Inflammatory macrophage treated with lipopolysaccharide for 4 hours (primary cell): ENCODE data around the gene ERGIC3.
"Not testable (repeated sequence)": the region's sequence is repeated elsewhere in the genome, so short reads cannot be mapped to it uniquely, and the experiment has no call there.

Experiments
- DNase-seq: peaks from one replicate; pipeline ENCODE4 v3.0.0-alpha.2; 2020

ERGIC3 gene

DNA sequence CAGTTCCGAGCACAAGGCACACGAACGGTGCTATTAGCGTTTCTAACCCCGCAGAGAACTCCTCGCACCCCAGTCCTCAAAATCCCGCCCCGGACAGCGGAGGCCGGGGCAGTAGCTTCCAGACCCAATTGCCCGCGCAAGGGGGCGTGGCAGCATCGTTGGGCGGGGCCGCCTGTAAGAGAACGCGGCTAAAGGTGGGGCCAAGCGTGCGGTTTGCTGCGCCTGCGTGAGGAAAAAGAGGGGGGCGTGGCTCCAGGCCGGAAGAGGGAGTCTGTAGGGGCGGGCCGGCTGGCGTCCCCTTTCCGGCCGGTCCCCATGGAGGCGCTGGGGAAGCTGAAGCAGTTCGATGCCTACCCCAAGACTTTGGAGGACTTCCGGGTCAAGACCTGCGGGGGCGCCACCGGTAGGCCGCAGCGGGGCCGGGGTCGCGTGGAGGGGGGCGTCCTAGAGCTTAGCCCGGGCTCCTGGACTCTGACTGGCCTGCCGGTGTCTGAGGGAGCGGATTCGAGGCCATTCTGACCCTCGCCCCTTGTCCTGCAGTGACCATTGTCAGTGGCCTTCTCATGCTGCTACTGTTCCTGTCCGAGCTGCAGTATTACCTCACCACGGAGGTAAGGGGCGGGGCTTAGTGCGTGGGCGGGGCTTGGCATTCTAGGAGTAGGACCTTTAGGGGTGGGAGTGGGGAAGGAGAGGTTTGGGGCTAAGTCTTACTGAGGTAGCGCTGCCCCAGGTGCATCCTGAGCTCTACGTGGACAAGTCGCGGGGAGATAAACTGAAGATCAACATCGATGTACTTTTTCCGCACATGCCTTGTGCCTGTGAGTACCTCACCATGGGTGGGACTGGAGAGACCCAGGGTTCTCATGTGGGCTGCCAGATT lies at the start of gene ERGIC3:
ERGIC3 (plus strand) TSS at position 296 of the 880 bp plus-strand sequence; CDS start at position 316, 20 bp downstream.
- DNase-seq: peak; percentile 97

DNA sequence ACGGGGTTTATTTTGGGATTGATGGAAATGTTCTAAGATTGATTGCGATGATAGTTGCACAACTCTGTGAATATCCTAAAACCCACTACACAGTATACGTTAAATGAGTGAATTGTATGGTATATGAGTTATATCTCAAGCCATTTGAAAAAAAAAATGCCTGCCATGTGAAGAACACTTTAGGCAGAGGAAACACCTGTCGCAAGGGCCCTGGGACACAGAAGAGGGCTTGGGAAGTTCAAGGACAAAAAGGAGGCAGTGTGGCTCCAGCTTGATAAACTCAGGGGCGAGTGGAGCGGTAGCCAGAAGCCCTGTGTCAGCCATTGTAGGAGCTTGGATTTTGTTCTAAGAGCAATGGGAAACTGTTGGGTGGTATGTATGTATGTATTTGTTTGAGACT lies 49.5 kb upstream of the ERGIC3 start:
- no peak for DNase-seq

DNA sequence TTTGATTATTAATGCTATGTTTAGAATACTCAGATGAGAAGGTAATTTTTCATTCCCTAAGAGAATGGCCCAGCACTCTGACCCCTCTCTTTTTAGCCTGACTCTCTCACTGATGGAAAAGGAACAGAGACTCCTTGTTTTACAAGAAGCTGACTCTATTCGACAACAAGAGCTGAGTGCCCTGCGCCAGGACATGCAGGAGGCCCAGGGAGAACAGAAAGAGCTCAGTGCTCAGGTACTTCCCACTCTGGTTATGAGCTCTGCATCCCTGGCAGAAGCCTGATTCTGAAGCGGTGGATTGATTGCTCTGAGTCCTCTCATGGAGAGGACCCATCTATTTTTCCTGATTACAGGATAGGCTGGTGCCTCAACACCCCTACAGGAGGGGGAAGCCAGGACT lies 45.4 kb upstream of the ERGIC3 start:
- no peak for DNase-seq

DNA sequence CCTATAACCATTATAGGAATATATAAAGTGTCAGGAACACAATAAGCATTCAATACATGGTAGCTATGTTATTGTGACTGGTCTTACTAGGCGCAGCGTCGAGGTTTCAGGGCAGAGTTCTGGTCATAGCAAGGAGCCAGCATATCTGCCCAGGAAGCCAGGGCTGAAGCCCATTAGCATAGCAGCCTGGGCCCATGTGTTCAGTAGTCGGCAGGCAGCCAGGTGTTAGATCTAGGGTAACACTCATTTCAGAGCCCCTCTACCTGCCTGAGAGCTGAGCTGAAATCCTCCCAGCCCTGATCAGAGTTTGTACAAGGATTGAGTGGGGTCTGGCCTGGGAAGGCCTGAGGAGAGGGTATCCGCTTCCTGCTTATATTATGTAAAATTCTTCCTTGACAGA lies 44.6 kb upstream of the ERGIC3 start:
- no peak for DNase-seq

DNA sequence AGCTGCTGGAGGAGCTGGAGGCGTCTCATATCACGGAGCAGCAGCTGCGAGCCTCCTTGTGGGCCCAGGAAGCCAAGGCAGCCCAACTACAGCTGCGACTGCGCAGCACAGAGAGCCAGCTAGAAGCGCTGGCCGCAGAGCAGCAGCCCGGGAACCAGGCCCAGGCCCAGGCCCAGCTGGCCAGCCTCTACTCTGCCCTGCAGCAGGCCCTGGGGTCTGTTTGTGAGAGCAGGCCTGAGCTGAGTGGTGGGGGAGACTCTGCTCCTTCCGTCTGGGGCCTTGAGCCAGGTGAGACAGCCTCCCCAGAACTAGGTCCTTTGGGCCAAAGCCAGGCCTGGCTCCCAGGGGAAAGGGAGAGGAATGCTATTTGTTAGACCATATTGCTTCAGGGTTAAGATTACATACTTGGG lies 44.1 kb upstream of the ERGIC3 start:
- DNase-seq: no peak

DNA sequence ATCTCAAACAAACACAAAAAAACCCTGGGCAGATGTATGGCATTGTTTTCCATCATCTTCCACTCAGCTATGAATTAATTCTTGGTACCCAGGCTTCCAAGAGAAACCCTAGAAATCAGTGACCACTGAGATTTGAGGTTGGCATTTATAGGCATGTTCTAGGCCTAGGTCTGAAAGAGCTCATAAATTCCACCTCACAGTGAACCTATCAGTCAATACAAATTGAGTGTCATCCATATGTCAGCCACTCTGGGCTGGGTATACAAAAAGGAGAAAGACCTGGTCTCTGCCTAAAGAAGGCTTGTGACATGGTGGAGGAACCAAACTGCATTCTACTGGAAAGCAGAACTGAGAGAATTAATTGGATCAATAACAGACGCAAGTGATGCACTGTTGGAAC lies 42.6 kb upstream of the ERGIC3 start:
- no peak for DNase-seq

DNA sequence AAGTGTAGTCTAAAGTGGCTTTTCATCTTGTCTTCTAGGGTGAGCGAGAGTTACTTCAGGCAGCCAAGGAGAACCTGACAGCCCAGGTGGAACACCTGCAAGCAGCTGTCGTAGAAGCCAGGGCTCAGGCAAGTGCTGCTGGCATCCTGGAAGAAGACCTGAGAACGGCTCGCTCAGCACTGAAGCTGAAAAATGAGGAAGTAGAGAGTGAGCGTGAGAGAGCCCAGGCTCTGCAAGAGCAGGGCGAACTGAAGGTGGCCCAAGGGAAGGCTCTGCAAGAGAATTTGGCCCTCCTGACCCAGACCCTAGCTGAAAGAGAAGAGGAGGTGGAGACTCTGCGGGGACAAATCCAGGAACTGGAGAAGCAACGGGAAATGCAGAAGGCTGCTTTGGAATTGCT lies 39.5 kb upstream of the ERGIC3 start:
- peak; percentile 24 for DNase-seq

DNA sequence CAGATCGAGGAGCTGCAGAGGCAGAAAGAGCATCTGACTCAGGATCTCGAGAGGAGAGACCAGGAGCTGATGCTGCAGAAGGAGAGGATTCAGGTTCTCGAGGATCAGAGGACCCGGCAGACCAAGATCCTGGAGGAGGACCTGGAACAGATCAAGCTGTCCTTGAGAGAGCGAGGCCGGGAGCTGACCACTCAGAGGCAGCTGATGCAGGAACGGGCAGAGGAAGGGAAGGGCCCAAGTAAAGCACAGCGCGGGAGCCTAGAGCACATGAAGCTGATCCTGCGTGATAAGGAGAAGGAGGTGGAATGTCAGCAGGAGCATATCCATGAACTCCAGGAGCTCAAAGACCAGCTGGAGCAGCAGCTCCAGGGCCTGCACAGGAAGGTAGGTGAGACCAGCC lies 38.6 kb upstream of the ERGIC3 start:
- DNase-seq: no peak

DNA sequence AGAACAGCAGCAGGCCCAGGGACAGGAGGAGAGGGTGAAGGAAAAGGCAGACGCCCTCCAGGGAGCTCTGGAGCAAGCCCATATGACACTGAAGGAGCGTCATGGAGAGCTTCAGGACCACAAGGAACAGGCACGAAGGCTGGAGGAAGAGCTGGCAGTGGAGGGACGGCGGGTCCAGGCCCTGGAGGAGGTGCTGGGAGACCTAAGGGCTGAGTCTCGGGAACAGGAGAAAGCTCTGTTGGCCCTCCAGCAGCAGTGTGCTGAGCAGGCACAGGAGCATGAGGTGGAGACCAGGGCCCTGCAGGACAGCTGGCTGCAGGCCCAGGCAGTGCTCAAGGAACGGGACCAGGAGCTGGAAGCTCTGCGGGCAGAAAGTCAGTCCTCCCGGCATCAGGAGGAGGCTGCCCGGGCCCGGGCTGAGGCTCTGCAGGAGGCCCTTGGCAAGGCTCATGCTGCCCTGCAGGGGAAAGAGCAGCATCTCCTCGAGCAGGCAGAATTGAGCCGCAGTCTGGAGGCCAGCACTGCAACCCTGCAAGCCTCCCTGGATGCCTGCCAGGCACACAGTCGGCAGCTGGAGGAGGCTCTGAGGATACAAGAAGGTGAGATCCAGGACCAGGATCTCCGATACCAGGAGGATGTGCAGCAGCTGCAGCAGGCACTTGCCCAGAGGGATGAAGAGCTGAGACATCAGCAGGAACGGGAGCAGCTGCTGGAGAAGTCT lies 37.9 kb upstream of the ERGIC3 start:
- DNase-seq: no peak

DNA sequence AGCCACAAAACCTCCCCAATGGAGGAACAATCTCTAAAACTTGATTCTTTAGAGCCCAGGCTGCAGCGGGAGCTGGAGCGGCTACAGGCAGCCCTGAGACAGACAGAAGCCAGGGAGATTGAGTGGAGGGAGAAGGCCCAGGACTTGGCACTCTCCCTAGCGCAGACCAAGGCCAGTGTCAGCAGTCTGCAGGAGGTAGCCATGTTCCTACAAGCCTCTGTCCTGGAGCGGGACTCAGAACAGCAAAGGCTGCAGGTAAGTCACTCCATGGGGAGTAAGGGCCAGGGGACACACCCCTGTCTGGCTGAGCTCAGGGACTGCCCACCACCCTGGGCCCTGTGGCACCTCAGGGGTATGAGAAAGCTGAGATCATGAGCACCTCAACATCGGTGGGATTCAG lies 37.1 kb upstream of the ERGIC3 start:
- DNase-seq: no peak

DNA sequence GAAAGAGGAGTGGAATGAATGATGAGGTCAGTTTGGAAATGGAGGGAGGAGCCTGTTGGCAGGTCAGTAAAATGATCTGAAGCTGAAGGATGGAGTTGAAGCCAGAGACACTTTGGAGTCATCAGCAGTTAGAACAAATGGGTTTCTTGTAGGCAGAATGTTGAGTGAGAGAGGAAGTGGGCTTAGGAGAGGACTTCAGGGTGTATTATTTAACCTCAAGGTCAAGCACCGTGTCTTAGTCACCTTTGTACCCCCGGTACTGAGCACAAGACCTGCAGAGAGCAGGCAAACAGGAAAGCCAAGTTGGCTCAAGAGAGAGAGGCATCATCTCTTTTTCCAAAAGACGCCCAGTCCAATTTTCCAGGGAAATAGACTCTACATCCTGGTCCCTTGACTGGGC lies 35.7 kb upstream of the ERGIC3 start:
- DNase-seq: no peak

DNA sequence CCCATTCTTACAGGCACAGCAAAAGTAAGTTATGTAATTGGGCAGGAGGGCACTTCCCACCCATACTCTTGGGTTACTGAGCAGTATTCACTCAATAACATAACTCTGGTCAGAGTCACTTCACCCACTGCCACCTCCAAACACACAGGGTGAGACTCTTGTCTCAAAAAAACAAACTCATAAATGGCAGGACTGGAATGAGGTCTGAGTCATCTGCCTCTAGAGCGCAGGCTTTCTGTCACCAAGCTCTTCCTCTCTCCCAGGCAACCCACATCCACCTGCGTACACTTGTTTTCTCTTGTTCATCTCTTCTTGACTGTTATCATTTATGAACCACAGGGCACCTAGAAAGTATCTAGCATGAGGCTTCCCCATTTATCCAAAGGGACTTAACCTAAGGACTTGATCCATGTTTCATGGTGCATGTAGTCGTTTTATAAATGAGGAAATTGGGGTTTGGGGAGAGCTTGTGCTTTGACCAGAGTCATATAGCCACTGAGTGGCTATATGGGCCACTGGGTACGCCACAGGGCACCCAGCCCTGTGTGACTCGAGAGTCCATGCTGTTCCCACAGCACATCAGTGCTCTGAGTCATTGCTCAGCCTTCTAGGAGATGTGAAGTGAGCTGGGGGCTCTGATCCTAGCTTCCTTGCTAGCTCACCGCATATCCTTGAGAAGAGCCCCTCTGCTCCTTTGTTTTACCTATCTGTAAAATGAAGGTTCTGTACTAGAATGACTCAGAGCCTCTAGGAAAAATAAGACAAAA lies 34.8 kb upstream of the ERGIC3 start:
- no peak for DNase-seq

DNA sequence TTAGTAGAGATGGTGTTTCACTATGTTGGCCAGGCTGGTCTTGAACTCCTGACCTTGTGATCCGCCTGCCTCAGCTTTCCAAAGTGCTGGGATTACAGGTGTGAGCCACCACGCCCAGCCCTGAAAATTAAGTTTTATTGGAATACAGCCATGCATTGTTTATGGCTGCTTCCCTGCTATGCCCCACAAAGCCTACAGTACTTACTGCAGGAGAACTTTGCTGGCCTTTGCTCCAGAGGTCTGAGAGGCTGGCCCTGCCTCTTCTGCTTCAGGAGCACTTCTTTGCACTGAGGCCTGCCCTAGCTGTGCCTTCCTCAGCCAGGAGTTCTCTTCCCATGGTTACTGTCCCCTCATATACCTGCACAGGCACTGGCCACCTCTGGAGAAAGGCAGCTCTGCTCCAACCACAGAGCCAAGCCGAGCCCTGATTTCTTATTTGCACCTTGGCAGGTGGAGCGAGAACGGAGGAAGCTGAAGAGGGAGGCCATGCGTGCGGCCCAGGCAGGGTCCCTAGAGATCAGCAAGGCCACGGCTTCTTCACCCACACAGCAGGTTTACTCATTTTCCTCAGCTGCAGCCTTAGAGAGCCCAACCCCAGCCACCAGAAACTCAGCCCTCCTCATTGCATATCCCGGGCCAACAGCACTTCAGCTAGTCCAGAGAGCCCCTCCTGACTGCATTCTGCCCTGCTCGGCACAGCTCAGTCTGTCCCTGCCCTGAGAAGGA lies 33.2 kb upstream of the ERGIC3 start:
- DNase-seq: no peak

DNA sequence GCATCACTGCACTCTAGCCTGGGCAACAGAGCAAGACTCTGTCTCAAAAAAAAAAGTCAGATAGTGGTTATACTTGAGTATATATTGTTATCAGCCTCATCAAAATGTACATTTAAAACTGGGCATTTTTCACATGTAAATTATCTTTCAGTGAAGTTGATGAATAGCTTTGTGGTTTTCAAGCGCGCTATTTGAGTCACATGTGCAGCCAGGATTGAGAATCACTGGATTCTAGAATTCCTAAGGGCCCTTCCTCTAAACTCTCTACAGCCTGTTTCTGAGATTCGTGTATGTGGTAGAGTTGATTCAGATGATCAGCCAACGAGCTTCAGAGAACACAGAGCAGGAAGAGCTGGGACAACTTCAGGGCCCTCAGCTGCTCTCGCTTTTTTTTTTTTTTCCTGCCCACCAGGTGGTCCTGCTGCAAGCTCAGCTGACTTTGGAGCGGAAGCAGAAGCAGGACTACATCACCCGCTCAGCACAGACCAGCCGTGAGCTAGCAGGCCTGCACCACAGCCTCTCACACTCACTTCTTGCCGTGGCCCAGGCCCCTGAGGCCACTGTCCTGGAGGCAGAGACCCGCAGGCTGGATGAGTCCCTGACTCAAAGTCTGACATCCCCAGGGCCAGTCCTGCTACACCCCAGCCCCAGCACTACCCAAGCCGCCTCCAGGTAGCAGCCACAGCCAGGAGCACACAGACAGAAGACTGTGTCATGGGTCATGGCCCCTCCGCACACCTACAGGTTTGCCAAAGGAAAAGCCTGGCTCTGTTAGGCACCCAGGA lies 30.7 kb upstream of the ERGIC3 start:
- no peak for DNase-seq

DNA sequence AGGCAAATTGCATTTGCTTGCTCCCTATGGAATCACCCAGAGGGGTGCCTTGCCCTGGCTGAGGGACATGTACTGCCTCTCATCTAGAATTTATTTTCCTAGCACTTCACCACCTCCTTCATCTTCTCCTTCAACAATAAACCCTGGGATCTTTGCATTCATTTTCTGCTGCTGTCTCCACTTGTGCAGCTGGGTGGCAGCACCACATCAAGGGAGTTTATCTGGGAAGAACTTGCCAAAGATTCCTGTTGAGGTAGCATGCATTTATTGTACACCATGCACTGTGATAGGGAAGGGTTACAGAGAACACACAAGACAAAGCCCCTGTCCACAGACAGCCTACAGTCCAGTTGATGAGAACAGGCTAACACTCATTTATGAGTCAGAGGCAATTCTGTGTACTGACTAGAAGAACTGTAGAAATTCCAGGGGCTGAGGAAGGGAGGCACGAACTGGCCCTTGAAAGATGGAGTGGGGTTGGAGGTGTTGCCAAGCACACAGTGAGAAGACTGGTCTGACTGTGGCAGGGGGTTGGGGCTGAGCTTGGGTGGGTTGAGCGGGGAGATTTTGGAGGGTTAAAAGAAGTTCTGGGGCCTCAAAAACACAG lies 30.0 kb upstream of the ERGIC3 start:
- no peak for DNase-seq

DNA sequence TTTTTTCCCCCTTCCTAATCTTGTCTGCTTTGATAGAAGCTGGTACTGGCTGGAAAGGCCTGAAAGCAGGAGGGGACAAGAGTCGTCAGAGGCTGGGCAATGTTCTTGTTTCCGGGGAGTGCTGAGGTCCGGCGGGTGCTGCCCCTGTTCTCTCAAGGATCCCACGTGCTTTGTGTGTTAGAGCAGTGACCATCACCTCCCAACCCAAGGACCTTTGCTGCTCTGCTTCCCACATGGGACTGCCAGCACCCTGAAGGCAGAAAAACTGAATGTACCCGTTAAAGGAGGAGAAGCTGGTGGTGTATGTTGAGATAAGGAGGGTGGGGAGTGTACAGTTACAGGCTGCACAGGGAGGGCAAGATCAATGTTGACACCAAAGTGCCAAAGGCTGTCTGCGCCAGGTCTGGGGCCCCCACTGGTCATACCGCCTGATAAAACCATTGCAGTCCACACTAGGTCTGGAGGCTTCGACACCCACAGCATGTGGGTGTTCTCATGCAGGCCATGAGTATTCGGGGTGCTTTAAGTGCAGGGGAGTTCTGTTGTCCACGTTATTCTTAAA lies 27.4 kb upstream of the ERGIC3 start:
- DNase-seq: no peak

DNA sequence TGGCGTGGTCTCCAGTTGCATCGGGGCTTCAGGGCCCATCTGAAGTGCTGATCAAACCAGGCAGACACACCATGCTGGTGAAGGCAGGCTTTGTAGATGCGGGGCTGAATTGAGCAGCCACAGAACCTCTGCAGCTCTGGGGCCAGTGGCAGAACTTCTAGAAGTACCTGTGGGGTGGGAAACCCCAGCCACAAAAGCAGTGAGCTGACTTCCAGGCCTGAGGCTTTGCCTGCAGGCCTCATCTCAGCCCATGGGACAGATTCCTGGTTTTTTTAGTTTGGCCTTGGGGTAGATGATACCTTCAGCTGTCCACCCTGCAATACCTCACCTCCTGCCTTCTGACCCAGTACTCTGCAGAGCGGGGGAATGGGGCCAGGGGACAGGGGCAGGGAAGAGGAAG lies 26.5 kb upstream of the ERGIC3 start:
- no peak for DNase-seq

DNA sequence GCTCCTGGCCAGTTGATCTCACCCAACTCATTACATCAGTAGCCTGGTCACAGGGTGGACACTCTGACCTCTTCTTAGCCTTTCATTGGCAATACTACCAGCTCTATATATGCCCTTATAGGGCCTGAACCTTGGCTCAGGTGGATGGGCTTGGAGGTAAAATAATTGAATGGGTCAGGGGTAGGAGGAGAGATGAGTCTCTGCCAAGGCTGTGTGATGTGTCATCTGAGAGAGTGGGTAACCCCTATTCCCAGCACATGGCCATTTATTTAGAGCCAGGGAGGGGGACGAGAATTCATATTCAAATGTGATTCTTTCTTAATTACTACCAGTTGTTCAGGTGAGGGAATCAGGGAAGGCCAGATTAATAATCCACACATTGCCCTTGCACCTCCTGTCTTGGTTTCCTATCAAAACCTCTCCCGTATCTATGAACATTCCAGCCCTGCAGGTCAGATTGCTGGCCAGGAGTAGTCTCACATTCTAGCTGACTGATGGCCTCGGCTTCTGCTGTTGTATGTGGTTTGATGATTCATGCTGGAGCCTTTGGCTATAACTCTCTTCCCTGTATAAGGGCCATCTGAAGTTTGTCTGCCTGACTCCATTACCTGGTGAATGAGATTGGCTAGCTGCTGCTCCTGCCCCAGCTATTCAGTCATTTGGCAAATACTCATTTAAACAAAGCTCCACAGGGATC lies 25.8 kb upstream of the ERGIC3 start:
- DNase-seq: no peak

DNA sequence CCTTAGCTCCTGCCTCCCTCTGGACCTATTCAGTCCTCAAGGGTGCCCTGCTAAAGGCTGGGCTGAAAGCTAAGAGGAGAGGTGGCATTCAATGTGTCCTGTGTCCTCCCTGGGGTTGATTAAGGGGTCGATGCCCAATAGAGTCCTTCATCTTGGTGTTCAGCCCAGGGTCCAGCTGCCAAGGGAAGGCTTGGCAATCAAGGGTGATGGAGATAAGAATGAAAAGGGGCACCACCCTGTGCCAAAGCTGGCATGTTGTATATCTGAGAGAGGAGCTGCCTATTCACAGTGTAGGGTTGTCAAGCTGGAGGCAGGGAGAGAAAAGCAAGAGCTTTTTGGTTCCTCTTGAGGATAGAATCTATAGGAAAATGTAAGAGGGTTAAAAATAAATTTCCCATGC lies 24.8 kb upstream of the ERGIC3 start:
- no peak for DNase-seq

DNA sequence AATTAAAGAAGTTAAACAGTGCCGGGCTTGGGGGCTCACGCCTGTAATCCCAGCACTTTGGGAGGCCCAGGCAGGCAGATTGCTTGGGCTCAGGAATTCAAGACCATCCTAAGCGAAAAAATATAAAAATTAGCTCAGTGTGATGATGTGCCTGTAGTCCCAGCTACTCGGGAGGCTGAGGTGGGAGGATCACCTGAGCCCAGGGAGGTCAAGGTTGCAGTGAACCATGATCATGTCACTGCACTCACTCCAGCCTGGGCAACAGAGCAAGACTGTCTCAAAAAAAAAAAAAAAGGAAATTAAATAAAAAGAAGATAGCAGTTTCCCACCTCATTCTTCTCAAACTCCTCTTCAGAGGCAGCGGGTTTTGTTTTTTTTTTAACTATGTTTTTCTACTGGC lies 24.1 kb upstream of the ERGIC3 start:
- DNase-seq: not testable (repeated sequence)

DNA sequence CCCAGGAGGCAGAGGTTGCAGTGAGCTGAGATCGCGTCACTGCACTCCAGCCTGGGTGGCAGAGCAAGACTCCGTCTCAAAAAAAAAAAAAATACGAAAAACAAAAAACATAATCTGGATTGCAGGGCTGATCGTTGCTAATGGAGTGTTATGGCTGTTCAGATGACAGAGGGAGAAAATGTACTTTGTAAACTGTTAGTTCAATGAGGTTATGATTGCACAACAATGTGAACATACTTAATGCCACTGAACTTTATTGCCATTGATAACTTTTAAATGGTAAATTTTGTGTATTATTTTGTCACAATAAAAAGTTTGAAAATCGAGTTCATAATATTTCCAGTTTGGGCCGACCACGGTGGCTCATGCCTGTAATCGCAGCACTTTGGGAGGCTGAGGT lies 22.9 kb upstream of the ERGIC3 start:
- no peak for DNase-seq
